Skeletal muscle cell (primary cell): Measurements from ENCODE around the gene SORBS2.
"Not testable (repeated sequence)": the region's sequence is repeated elsewhere in the genome, so short reads cannot be mapped to it uniquely, and the experiment has no call there.

ENCODE experiments used
- DNase-seq: peaks from one replicate; pipeline ENCODE4 v3.0.0-alpha.2; 2010; ENCODE audit warnings: low read depth
- H3K4me3 ChIP-seq: 2 replicates; pipeline ENCODE4 v1.5.1; 2011; ENCODE audit warnings: low read depth, mild to moderate bottlenecking, control low read depth, low read length, moderate library complexity

Gene SORBS2

GRCh38 chr4:185722029-185722316, 90.0 kb downstream of the SORBS2 start:
- peak; percentile 72 for DNase-seq
- H3K4me3 ChIP-seq, result no peak overlapping the region

GRCh38 chr4:185721190-185722028, 90.6 kb downstream of the SORBS2 start:
- H3K4me3 ChIP-seq, result no peak overlapping the region
- DNase-seq, result no peak

GRCh38 chr4:185719500-185719858, 92.5 kb downstream of the SORBS2 start:
- no peak overlapping the region for H3K4me3 ChIP-seq
- no peak for DNase-seq

GRCh38 chr4:185718578-185719499, 93.2 kb downstream of the SORBS2 start:
- DNase-seq, result no peak
- no peak overlapping the region for H3K4me3 ChIP-seq

- H3K4me3 ChIP-seq, result no peak overlapping the region
- no peak for DNase-seq
These were observed 94.6 kb downstream of the SORBS2 start for GRCh38 chr4:185717377-185717741.

- no peak for DNase-seq
- no peak overlapping the region for H3K4me3 ChIP-seq
These were observed 95.2 kb downstream of the SORBS2 start for GRCh38 chr4:185716577-185717376.

GRCh38 chr4:185716141-185716551, 95.8 kb downstream of the SORBS2 start:
- H3K4me3 ChIP-seq, result no peak overlapping the region
- DNase-seq, result no peak

- DNase-seq, result not testable (repeated sequence)
These were observed 97.5 kb downstream of the SORBS2 start for GRCh38 chr4:185714524-185714923.

GRCh38 chr4:185713731-185714130, 98.3 kb downstream of the SORBS2 start:
- no peak overlapping the region for H3K4me3 ChIP-seq
- DNase-seq, result no peak

More at GRCh38 chr4:185714524-185714923, 97.5 kb downstream of the SORBS2 start:
- H3K4me3 ChIP-seq, result not testable (repeated sequence)

GRCh38 chr4:185713272-185713671, 98.7 kb downstream of the SORBS2 start:
- H3K4me3 ChIP-seq, result no peak overlapping the region
- peak; percentile 77 for DNase-seq

- no peak overlapping the region for H3K4me3 ChIP-seq
- no peak for DNase-seq
These were observed 99.5 kb downstream of the SORBS2 start for GRCh38 chr4:185712350-185713024.

- H3K4me3 ChIP-seq, result no peak overlapping the region
- DNase-seq, result peak; percentile 48
These were observed 100.3 kb downstream of the SORBS2 start for GRCh38 chr4:185711726-185712125.

- H3K4me3 ChIP-seq, result no peak overlapping the region
- peak; percentile 38 for DNase-seq
These were observed 101.5 kb downstream of the SORBS2 start for GRCh38 chr4:185710487-185710995.

- H3K4me3 ChIP-seq, result no peak overlapping the region
- peak; percentile 93 for DNase-seq
These were observed 102.0 kb downstream of the SORBS2 start for GRCh38 chr4:185709802-185710486.

GRCh38 chr4:185708348-185708747, 103.6 kb downstream of the SORBS2 start:
- no peak overlapping the region for H3K4me3 ChIP-seq
- peak; percentile 68 for DNase-seq

GRCh38 chr4:185707622-185708021, 104.4 kb downstream of the SORBS2 start:
- DNase-seq, result peak; percentile 78
- not testable (repeated sequence) for H3K4me3 ChIP-seq

- no peak overlapping the region for H3K4me3 ChIP-seq
- DNase-seq, result no peak
These were observed 109.8 kb downstream of the SORBS2 start for GRCh38 chr4:185702147-185702663.

GRCh38 chr4:185700630-185701029, 111.4 kb downstream of the SORBS2 start:
- no peak overlapping the region for H3K4me3 ChIP-seq
- no peak for DNase-seq
